ENCODE data around the gene VAMP8.
"Not testable (repeated sequence)": the region's sequence is repeated elsewhere in the genome, so short reads cannot be mapped to it uniquely, and the experiment has no call there.

Gene VAMP8

DNA sequence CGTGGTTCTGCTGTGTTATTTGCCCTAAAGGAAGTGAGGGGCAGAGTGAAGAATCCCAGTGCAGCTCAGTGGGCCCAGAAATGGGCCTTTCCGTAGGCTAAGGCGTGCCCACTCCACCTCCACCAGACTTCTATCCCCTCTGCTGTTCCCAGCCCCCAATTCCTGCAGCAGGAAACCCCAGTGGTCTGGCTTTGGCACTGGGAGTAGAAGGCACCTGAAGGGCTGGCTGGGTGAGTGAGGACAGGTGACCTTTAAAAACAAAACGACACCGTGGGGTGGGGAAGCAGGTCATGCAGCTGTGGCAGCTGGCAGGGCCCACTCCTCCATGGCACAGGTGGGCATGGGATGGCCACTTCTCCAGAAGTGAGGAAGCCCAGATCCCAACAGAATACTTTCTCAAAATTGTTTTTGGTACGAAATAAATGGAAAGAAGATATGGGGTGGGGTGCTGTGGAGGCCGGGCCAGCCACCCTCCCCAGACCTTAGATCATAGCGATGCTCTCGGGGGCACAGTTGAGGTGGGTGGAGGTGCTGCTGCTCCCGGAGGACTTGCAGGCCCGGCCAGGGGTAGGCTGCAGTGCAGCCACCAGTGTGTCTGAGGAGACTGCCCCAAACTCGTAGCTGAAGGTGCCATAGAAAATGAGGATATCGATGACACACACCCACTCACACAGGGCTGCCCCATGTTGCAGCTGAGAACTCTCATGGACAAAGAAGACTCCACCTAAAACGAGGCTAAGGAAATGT is 21.4 kb downstream of the VAMP8 start:
- DNase-seq (ENCODE audit: low read depth, low spot score): no peak

DNA sequence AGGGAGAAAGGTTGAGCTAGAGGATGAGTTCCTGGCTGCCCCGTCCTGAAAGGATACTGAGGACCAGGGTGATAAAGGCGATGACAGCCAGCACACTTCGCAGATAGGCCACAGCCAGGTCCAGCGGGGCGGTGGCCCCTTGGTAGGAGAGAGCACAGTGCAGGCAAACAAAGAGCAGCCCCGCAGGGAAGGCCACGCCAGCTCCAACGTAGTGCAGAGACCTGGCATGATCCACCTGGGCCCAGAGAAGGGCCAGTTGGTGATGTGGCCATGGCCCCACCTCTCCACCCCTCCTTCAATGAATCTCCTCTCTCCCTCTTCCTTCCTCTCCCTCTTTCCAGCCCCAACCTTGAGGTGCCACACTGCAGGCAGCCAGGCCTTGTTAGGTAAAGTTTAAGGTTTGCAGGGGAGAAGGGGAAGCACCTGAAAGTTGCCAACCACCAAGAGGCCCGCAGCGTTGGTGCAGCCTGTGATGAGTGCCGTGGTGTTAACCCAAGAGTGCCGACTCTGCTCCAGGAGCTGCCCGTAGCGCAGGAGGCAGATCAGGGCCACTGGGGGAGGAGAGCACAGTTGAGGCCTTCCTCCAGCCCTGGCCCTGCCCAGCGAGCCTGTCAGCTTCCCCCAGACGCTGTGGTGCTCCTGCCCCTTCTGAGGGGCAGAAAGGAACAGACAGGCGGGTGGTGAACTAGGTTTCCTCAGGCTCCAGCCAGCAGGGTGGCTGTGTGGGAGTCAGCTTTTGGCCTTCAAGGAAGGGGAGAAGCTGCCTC is 22.3 kb downstream of the VAMP8 start:
- no peak for DNase-seq (ENCODE audit: low read depth, low spot score)

DNA sequence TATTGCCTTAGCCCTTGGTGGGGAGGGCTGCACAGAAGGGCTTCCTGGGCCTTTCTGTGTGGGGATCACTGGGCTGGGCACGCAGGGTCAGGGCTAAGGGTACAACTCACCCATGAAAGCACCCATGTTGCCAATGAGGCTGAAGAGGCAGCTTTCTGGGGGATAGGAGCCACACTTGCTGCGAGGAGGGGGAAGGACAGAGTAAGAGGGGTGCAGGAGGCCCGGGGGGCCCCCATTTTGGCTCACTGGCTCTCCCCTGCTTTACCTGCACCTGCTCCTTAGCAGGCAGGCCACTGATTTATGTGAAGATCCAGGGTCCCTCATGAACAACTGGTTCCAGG is 22.8 kb downstream of the VAMP8 start:
- no peak for DNase-seq (ENCODE audit: low read depth, low spot score)

- DNase-seq (ENCODE audit: low read depth, low spot score): no peak
These were observed 23.8 kb downstream of the VAMP8 start for GRCh38 chr2:85600951-85601770.

DNA sequence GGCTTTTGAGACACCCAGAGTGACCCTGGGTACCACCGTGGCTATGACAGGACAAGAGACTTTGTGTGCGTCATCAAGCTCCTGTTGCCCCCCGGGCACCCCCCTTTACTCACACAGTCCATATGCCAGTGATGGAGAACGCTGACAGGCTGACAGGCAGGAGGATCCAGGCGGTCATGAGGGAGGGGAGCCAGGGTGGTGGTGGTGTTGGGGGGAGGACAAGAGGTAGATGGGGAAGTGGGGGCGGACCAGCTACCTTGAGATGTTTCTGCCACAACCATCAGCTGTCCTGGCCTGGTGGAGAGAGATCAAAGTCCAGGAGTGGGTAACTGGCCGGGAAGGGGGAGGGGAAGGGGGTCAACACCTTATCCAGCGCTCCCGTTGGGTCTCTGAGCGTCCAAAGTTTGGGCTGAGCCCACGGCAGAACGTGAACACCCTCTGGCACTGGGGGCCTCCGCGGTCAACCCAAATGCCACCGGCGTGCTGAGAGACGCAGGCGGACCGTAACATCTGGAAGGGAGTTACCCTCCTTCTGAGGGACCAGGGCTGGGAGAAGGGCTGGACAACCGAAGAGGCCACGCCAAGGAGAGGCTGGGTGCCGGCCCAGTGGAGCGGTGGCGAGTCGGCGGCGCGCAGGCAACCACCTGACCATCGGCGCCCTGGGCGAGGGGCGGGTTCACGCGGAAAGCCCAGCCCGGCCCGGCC is 24.5 kb downstream of the VAMP8 start:
- no peak for DNase-seq (ENCODE audit: low read depth, low spot score)

GRCh38 chr2:85602476-85603234 is 25.3 kb downstream of the VAMP8 start, which contains the start of gene TMEM150A:
Gene TMEM150A (minus strand): TSS chr2:85602698. CDS start chr2:85601948, 750 bp downstream.
- DNase-seq (ENCODE audit: low read depth, low spot score): peak; percentile 89

DNA sequence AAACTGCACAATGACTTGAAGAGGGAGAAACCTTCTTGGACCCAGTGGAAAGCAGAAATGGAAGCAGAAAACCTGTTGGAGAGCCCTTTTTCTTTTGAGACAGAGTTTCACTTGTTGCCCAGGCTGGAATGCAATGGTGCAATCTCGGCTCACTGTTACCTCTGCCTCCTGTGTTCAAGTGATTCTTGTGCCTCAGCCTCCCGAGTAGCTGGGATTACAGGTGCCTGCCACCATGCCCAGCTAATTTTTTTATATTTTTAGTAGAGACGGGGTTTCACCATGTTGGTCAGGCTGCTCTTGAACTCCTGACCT is 26.7 kb downstream of the VAMP8 start:
- not testable (repeated sequence) for DNase-seq (ENCODE audit: low read depth, low spot score)

GRCh38 chr2:85604568-85605339 is 27.4 kb downstream of the VAMP8 start:
- no peak for DNase-seq (ENCODE audit: low read depth, low spot score)

GRCh38 chr2:85605406-85606115 is 28.2 kb downstream of the VAMP8 start:
- no peak for DNase-seq (ENCODE audit: low read depth, low spot score)

GRCh38 chr2:85606116-85606455 is 28.7 kb downstream of the VAMP8 start:
- DNase-seq (ENCODE audit: low read depth, low spot score): no peak

DNA sequence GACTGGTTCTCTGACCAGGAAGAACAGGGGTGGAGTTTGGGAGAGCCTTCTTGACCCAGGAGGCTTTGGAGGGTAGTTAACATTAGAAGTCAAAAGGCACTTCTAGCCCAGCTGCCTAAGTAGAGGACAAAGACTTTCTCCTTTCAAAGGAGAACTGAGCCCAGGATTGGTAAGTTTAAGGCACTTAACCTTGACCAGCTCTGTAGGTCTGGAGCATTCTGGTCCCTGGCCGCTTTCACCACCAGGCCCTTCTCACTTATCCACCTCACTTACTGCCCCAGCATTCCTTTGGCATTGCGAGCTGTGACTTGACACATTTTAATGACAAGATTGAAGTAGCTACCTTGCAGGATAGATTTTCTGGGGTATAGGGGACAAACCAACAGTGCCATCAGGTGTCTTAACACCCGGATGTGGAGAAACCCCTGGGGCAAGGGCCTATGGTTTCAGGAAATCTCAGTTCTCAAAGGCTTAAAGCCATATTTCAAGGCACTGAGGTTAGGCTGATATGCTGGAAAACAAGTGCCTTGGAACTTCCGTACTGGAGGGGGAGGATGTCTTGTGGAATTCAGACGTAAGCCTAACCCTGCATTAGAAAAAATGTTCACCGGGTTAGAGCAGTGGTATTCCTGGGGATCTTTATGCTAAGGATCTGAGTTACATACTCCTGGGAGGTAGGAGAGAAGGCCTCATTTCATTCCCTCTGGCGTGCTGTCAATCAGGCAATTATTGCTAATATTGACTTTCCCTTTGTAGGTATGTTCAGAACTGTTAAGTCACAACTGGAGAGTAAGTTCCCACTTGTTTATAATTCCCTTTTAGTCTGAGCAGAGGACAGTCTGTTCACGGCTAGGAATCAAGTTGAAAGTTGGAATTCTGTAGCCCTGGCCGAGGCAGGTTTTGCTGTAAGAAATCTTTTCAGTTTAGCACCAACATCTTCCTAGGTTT is 30.2 kb downstream of the VAMP8 start:
- DNase-seq (ENCODE audit: low read depth, low spot score): no peak

DNA sequence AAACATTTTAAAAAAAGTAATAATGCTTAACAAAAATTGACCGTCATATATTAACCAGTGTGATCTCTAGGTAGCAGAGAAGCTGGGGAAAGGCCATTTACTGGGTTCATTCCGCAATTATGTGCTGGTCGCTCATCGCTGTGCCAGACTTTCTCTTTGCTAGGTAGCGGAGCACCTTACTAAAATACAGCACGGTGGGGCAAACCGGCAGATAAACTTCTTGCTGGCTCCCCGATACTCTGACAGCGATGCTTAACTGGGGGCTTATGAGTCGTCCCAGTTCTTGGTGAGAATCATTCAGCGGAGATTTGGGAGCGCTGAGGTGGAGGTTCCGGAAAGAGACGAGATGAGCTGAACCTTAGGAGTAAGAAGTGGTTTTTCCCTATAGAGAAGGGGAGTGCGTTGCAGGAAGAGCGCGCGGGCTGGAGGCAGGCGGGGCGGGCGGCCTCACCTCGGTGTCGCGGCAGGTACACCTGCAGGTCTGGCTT is 33.9 kb downstream of the VAMP8 start:
- DNase-seq (ENCODE audit: low read depth, low spot score): no peak

DNA sequence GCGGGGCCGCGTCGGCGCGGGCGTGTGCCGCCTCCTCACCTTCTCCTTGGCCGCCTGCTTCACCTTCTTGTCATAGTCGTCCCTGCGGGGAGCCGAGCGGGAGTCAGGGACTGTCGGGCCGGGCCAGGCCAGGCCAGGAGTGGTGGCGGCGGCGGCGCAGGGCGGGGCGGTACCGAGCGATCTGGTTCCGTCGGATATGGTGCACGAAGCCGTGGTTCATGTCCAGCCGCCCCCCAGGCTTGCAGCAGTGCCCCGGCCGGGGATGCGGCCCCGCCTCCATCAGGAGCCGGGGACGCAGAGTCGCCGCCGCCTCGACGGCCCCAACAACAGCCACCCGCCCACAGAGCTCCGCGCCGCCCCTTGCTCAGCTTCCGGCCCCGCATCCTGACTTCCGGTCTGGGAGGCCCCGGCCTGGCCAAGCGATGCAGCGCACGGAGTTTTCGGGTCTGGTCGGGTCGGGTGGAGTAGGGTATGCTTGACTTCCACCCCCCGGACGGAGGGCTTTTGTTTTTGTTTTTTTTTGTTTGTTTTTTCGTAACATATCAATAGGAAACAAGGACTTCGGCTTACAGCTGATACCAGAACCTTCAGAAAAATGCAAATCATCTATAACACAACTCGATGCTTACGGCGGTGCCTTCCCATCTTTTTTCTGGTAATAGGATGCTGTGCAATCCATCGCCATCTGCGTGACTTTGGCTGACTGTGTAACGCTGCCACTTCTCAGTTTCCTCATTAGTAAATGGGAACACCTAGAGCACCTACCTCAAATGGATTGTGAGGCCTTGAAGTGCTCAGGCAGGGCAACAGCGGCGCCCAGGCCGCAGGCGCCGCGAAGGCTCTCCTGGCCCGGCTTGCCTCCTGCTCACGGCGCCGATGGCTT is 34.6 kb downstream of the VAMP8 start, which contains the start of gene C2orf68:
TSS of gene C2orf68 (minus strand) at position 362 of the 883 bp plus-strand sequence. CDS start at position 280, 82 bp downstream.
- peak; percentile 94 for DNase-seq (ENCODE audit: low read depth, low spot score)

- no peak for DNase-seq (ENCODE audit: low read depth, low spot score)
These were observed 36.5 kb downstream of the VAMP8 start for GRCh38 chr2:85613717-85614515.

DNA sequence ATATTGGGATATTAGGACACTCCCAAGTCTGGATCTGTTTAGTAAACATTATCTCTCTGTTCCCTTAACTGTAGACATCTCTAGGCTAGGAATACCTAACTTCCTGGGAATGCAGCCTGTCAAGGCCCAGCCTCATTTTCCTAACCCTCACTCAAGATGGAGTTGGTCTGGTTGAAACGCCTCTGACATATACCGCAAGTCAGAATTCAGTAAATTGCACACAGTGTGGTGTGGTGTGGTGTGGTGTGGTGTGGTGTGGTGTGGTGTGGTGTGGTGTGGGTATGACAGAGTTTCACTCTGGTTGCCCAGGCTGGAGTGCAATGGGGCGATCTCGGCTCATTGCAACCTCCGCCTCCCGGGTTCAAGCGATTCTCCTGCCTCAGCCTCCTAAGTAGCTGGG is 37.4 kb downstream of the VAMP8 start:
- not testable (repeated sequence) for DNase-seq (ENCODE audit: low read depth, low spot score)

- DNase-seq (ENCODE audit: low read depth, low spot score): no peak
These were observed 38.0 kb downstream of the VAMP8 start for GRCh38 chr2:85615413-85615728.

- DNase-seq (ENCODE audit: low read depth, low spot score): not testable (repeated sequence)
These were observed 40.3 kb downstream of the VAMP8 start for GRCh38 chr2:85617723-85618122.

Measured in ELF-1 (cell line).